GM12878 (cell line): Measurements from ENCODE around the gene POR. TPM values are rescaled to one million over a fixed set of nuclear protein-coding genes. Genes with fewer than 3 reads are reported as not detected.

ENCODE experiments used
- ATAC-seq: fragments of 200-7000 bp; cut with Tn5 transposase; 3 replicates; pipeline ENCODE4 v1.9.1; 2020; ENCODE audit warnings: mild to moderate bottlenecking, moderate library complexity
- BruUV-seq: library from RNA; stranded (reverse); fragments of 400-500 nt; replicated peaks from 2 replicates; lab custom pipeline; 2021; lab: Mats Ljungman, UMichigan
- CTCF ChIA-PET: fragments of 300-600 bp; sonication (Branson Sonifier 250); formaldehyde crosslinking; extraction: SDS; loops from one replicate; lab custom pipeline; 2021; ENCODE audit warnings: inconsistent platforms; lab: Yijun Ruan, JAX
- POLR2A ChIA-PET: fragments of 350-600 bp; formaldehyde crosslinking; extraction: SDS; loops from one replicate; lab custom pipeline; 2021; ENCODE audit warnings: inconsistent platforms; lab: Charles Lee
- RAD21 ChIA-PET: fragments of 300-600 bp; sonication (Branson Sonifier 250); formaldehyde crosslinking; loops from one replicate; lab custom pipeline; 2023; ENCODE audit warnings: antibody characterized with exemption; ENCODE audit not compliant: unreplicated experiment; lab: Charles Lee
- SMC1A ChIA-PET: fragments of 300-600 bp; sonication (Branson Sonifier 250); formaldehyde crosslinking; loops from one replicate; lab custom pipeline; 2023; ENCODE audit not compliant: unreplicated experiment, uncharacterized antibody; lab: Charles Lee
- DNase-seq: peaks from one replicate; pipeline ENCODE4 v3.0.0-alpha.2; 2011; ENCODE audit warnings: low read depth, low spot score
- FAIRE-seq: peaks from 3 replicates; lab custom pipeline; 2011; peaks lifted over from hg19 to GRCh38; lab: Jason Lieb, UNC
- H2AFZ ChIP-seq: 2 replicates; pipeline ENCODE4 v1.6.0; 2011; ENCODE audit warnings: low read depth, low read length, control low read depth; ENCODE audit not compliant: control insufficient read depth
- H3K27ac ChIP-seq: 2 replicates; pipeline ENCODE4 v1.5.1; 2011; ENCODE audit warnings: control low read depth; ENCODE audit not compliant: control insufficient read depth, insufficient read depth
- H3K27me3 ChIP-seq, 2 experiments: replicated peaks in 1 of 2; 2 replicates each; pipeline versions ENCODE4 v1.6.0 to v1.6.1; 2011; ENCODE audit warnings: low read length in 1 of 2; ENCODE audit not compliant: control insufficient read depth in 2 of 2, insufficient read depth in 2 of 2
- H3K36me3 ChIP-seq, 2 experiments: 2 replicates each; pipeline ENCODE4 v1.5.1; 2011; ENCODE audit warnings: low read length in 1 of 2; ENCODE audit not compliant: control insufficient read depth in 2 of 2, insufficient read depth in 2 of 2
- H3K4me1 ChIP-seq: 2 replicates; pipeline ENCODE4 v1.6.1; 2011; ENCODE audit warnings: mild to moderate bottlenecking, low read length, moderate library complexity, mixed read lengths; ENCODE audit not compliant: control insufficient read depth, insufficient read depth
- H3K4me2 ChIP-seq: 2 replicates; pipeline ENCODE4 v1.6.0; 2011; ENCODE audit warnings: control low read depth; ENCODE audit not compliant: control insufficient read depth, insufficient read depth
- H3K4me3 ChIP-seq: fragments of 200-600 bp; sonication (generic); 2 replicates; pipeline ENCODE4 v1.5.1; 2016
- H3K79me2 ChIP-seq: 2 replicates; pipeline ENCODE4 v1.6.0; 2011; ENCODE audit warnings: low read length; ENCODE audit not compliant: control insufficient read depth, insufficient read depth
- H3K9ac ChIP-seq: 2 replicates; pipeline ENCODE4 v1.8.0; 2011; ENCODE audit warnings: low read length, control low read depth, mixed read lengths; ENCODE audit not compliant: control insufficient read depth, insufficient read depth
- H3K9me3 ChIP-seq: replicated peaks from 3 replicates; pipeline ENCODE4 v1.5.1; 2011; ENCODE audit warnings: mild to moderate bottlenecking, low read length; ENCODE audit not compliant: control insufficient read depth, insufficient read depth
- H4K20me1 ChIP-seq: 2 replicates; pipeline ENCODE4 v1.6.0; 2011; ENCODE audit not compliant: control insufficient read depth, insufficient read depth
- CUX1 ChIP-seq: IDR thresholded peaks from 2 replicates; pipeline ENCODE4 v1.6.1; 2012; ENCODE audit warnings: improper control_type of control experiment, low read depth, low read length; ENCODE audit not compliant: insufficient replicate concordance
- FOXM1 ChIP-seq: IDR thresholded peaks from 2 replicates; pipeline ENCODE4 v1.6.1; 2012; ENCODE audit warnings: low read depth, mild to moderate bottlenecking, inconsistent platforms, low read length, moderate library complexity
- HSF1 ChIP-seq: fragments of 150-350 bp; IDR thresholded peaks from 2 replicates; pipeline ENCODE4 v1.6.1; 2014; ENCODE audit warnings: mild to moderate bottlenecking, low read depth, low read length
- LARP7 ChIP-seq: fragments of 450-650 bp; IDR thresholded peaks from 2 replicates; pipeline ENCODE4 v1.6.1; 2017; ENCODE audit warnings: mild to moderate bottlenecking
- MAX ChIP-seq: IDR thresholded peaks from 2 replicates; pipeline ENCODE4 v1.6.1; 2012; ENCODE audit warnings: low read depth, low read length, improper control_type of control experiment
- MXI1 ChIP-seq: fragments of 150-350 bp; IDR thresholded peaks from 2 replicates; pipeline ENCODE4 v1.6.1; 2011; ENCODE audit warnings: low read depth, mild to moderate bottlenecking, inconsistent platforms, low read length, improper control_type of control experiment
- POLR2A ChIP-seq: IDR thresholded peaks from 2 replicates; pipeline ENCODE4 v1.6.1; 2011; ENCODE audit warnings: low read depth, mild to moderate bottlenecking, low read length
- RB1 ChIP-seq: fragments of 450-650 bp; formaldehyde crosslinking; IDR thresholded peaks from 2 replicates; pipeline ENCODE4 v1.6.1; 2017; ENCODE audit warnings: mild to moderate bottlenecking, borderline replicate concordance
- RELA ChIP-seq: fragments of 450-650 bp; IDR thresholded peaks from 2 replicates; pipeline ENCODE4 v1.8.0; 2014; ENCODE audit warnings: borderline replicate concordance; ENCODE audit not compliant: partially characterized antibody
- ZBED1 ChIP-seq: IDR thresholded peaks from 2 replicates; pipeline ENCODE4 v1.6.1; 2016; ENCODE audit warnings: borderline replicate concordance
- WGBS: methylation state at CpG from one replicate; pipeline ENCODE4 v1.1.6; 2016; ENCODE audit warnings: low lambda C conversion rate; ENCODE audit not compliant: insufficient replicate concordance, insufficient coverage; ENCODE audit errors: missing lambda C conversion rate; 5-methylcytosine and 5-hydroxymethylcytosine counted together
- in situ Hi-C: fragments of 300-500 bp; cut with MboI; formaldehyde crosslinking; loops from 9 replicates; pipeline ENCODE4 v1.14.3; 2018; ENCODE audit warnings: mixed read lengths
- intact Hi-C: fragments of 100-400 bp; cut with micrococcal nuclease; formaldehyde crosslinking; loops from one replicate; pipeline ENCODE4 v1.14.2; 2022; ENCODE audit not compliant: unreplicated experiment
- polyA plus RNA-seq, 11 experiments: library from polyadenylated mRNA; depleted of rRNA in 4 of 11; unstranded in 6 of 11; stranded (reverse) in 5 of 11; fragments of >200 nt; fragmentation: Nextera tagmentation in 4 of 11; fragmentation: Illumina TruSeq in 1 of 11; extraction: Ambion mirVana in 4 of 11; extraction: Trizol in 1 of 11; gene quantifications; 1 replicate in 1 of 11; 2 replicates in 10 of 11; pipeline versions ENCODE4 v1.2.1 to v1.2.3, GENCODE V29; 2011 to 2016; ENCODE audit warnings: inconsistent platforms in 2 of 11, missing spikeins in 2 of 11, low read depth in 1 of 11
- total RNA-seq, 4 experiments: library from RNA; depleted of rRNA in 3 of 4; stranded (reverse); fragments of >200 nt in 3 of 4; fragmentation: Illumina TruSeq in 1 of 4; extraction: Trizol in 1 of 4; gene quantifications; 2 replicates each; pipeline versions ENCODE4 v1.2.1 to v1.2.3, GENCODE V29; 2013 to 2021

The POR gene
- total and polyA plus RNA-seq, 10 of the 15 experiments (the other 5 are each of a cell fraction or from before 2014, with no cell fraction given) = 2.2 to 75.8 (median 35.9) TPM

- no peaks in the 10 kb centered on the region for H3K9me3 ChIP-seq
- no peaks in the 10 kb centered on the region for H3K79me2 ChIP-seq
- H2AFZ ChIP-seq = no peak overlapping the region
- no peak overlapping the region for H3K9ac ChIP-seq
- H3K36me3 ChIP-seq = no peaks in the 10 kb centered on the region
- ChIA-PET SMC1A (interaction anchor here (1.1 to 4.9 kb wide), 4 partner anchors 15 to 156 kb away, joined by 3 to 75 read pairs (median 6); no protein-coding TSS in a partner anchor), CTCF (interaction anchor here (1.1 to 10.9 kb wide), 5 partner anchors 8 to 153 kb away, joined by 7 to 247 read pairs (median 12); partner anchors contain the start of gene RHBDD2), POLR2A (interaction anchor here (1.5 kb wide), 1 partner anchor 48 kb away, joined by 3 read pairs; the partner anchor contains the start of gene POR), RAD21 (interaction anchor here (4.9 kb wide), 1 partner anchor 154 kb away, joined by 115 read pairs; no protein-coding TSS in a partner anchor)
- no peaks in the 10 kb centered on the region for H4K20me1 ChIP-seq
- WGBS = 32% methylated on average over 4 of the region's 4 CpGs
- H3K27ac ChIP-seq = no peak overlapping the region
- no peak overlapping the region for H3K4me3 ChIP-seq
- no peak for ATAC-seq
- in situ Hi-C loops (loop anchor here (5.0 kb wide), 1 partner anchor 155 kb away; no protein-coding TSS in a partner anchor), intact Hi-C loops (no loop called here)
- H3K4me1 ChIP-seq = no peaks in the 10 kb centered on the region
- TF ChIP-seq MAX (no peak), POLR2A (no peak), CUX1 (no peak), ZBED1 (no peak), LARP7 (no peak), HSF1 (no peak), FOXM1 (no peak), MXI1 (no peak), RB1 (no peak), RELA (no peak)
- no peaks in the 10 kb centered on the region for H3K27me3 ChIP-seq
- no peak overlapping the region for H3K4me2 ChIP-seq
- no peak for DNase-seq
- no TSS peak for BruUV-seq
- FAIRE-seq = no peak
These were observed 47.6 kb upstream of the POR start for GRCh38 chr7:75867390-75867717.
